Measurements from ENCODE around the gene CDC42BPA.

Gene CDC42BPA

GRCh38 chr1:227321035-227321434 is 2.7 kb upstream of the CDC42BPA start (continued):
- TF ChIP-seq CREB5 (CRISPR knock-in tag; IDR thresholded peaks at IDR 0.05; ENCODE audit: low read depth), result no peak

GRCh38 chr1:227320476-227320875 is 2.2 kb upstream of the CDC42BPA start:
- TF ChIP-seq TCF4 (CRISPR knock-in tag; IDR thresholded peaks at IDR 0.05; ENCODE audit: borderline replicate concordance) (no peak), SNAI2 (CRISPR knock-in tag; IDR thresholded peaks at IDR 0.05) (no peak), RARB (CRISPR knock-in tag; IDR thresholded peaks at IDR 0.05) (no peak)
- ATAC-seq, result no peak

DNA sequence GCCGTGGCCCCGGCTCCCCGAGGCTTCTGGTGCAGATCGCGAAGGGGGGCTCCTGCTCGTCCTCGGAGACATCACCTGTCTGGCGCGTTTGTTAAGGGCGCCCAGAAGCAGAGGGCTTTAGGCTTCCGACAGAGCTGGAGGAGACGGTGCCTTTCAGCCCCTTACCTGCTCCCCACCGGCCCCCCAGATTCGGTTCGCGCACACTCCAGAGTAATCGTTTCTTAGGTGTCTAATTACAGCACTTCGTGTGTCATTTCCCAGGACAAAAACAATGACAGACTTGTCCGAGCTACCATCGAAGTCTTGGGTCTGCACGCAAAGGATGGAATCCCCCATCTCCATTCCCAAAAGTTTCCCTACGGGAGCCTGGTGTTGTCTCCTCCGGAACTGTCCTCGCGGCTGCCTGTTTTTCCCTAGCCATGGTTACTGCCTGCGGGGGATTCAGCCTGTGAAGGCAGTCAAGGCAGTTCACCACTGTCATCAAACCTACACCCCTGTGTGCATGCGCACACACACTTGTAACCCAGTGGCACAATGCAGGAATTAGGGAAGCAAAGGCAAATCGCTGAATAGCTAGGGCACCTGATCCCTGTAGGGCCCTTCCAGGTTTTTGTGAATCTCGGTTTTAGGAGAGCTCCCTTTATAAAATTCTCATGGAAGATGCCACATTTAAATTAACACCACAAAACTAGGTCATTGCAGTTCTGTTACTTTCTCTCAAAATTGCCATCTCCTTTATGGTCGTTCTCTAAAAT is 738 bp upstream of the CDC42BPA start:
- TF ChIP-seq ZNF565 (CRISPR knock-in tag; conservative IDR thresholded peaks at IDR 0.05; ENCODE audit: low read depth) (no peak), BACH2 (CRISPR knock-in tag; IDR thresholded peaks at IDR 0.05; ENCODE audit: borderline replicate concordance) (no peak), GLIS3 (CRISPR knock-in tag; IDR thresholded peaks at IDR 0.05) (no peak), ISL1 (CRISPR knock-in tag; IDR thresholded peaks at IDR 0.05) (no peak), RARB (CRISPR knock-in tag; IDR thresholded peaks at IDR 0.05) (no peak)
- TF ChIP-seq, protein P1, sequence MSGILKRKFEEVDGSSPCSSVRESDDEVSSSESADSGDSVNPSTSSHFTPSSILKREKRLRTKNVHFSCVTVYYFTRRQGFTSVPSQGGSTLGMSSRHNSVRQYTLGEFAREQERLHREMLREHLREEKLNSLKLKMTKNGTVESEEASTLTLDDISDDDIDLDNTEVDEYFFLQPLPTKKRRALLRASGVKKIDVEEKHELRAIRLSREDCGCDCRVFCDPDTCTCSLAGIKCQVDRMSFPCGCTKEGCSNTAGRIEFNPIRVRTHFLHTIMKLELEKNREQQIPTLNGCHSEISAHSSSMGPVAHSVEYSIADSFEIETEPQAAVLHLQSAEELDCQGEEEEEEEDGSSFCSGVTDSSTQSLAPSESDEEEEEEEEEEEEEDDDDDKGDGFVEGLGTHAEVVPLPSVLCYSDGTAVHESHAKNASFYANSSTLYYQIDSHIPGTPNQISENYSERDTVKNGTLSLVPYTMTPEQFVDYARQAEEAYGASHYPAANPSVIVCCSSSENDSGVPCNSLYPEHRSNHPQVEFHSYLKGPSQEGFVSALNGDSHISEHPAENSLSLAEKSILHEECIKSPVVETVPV (CRISPR knock-in tag; IDR thresholded peaks at IDR 0.05), result no peak
- peak; percentile 59 for ATAC-seq

GRCh38 chr1:227317523-227318015 is 723 bp downstream of the CDC42BPA start:
- ATAC-seq, result peak; percentile 25
- TF ChIP-seq TCF4 (CRISPR knock-in tag; IDR thresholded peaks at IDR 0.05; ENCODE audit: borderline replicate concordance) (no peak), RARB (CRISPR knock-in tag; IDR thresholded peaks at IDR 0.05) (peak; percentile 16; the same call in 1 of the 2 replicates)

DNA sequence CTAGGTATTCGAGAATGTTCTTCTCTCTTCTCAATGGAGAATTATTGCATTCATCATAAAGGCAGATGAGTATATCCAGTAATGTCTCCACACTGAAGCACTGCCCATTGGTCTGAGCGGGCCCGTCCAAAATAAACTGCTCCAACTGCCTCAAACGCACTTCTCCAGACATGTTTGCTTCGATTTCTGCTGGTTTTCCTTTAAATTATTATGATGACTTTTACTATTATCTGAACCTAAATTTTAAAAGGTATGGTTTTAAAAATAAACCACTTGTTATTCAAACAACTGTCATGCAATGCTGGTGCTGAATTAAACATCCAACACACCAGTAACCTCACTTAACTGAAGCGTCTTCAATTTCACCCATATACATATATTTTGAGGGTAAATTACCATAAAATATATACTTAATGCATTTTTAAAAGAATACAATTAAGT is 1.3 kb downstream of the CDC42BPA start:
- TF ChIP-seq ZFP30 (CRISPR knock-in tag; IDR thresholded peaks at IDR 0.05), result no peak
- peak; percentile 28 for ATAC-seq

DNA sequence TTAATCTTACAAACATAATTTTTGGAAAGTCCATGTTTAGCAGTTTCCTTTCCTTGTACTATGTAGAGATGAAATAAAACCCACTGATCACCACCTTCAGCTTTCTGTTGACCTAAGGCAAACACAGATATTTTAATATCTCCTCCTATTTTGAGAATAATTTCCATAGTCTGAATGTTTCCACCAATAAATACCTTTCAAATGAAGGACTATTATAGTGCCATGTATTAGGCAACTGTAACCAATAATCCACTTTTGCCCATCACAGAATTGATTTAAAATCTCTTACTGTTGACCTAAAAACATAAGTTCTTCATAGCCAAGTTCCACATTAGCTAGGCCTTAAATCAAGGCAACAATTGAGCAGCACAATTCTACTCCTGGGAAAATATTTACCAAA is 1.8 kb downstream of the CDC42BPA start:
- TF ChIP-seq TCF4 (CRISPR knock-in tag; IDR thresholded peaks at IDR 0.05; ENCODE audit: borderline replicate concordance), result no peak
- no peak for TF ChIP-seq RARB (CRISPR knock-in tag; IDR thresholded peaks at IDR 0.05)
- TF ChIP-seq ZNF70 (CRISPR knock-in tag; IDR thresholded peaks at IDR 0.05), result no peak
- no peak for TF ChIP-seq ZFP3 (CRISPR knock-in tag; IDR thresholded peaks at IDR 0.05)
- TF ChIP-seq PPARA (CRISPR knock-in tag; IDR thresholded peaks at IDR 0.05; ENCODE audit: borderline replicate concordance), result no peak
- TF ChIP-seq ISL1 (CRISPR knock-in tag; IDR thresholded peaks at IDR 0.05), result no peak
- ATAC-seq, result no peak

DNA sequence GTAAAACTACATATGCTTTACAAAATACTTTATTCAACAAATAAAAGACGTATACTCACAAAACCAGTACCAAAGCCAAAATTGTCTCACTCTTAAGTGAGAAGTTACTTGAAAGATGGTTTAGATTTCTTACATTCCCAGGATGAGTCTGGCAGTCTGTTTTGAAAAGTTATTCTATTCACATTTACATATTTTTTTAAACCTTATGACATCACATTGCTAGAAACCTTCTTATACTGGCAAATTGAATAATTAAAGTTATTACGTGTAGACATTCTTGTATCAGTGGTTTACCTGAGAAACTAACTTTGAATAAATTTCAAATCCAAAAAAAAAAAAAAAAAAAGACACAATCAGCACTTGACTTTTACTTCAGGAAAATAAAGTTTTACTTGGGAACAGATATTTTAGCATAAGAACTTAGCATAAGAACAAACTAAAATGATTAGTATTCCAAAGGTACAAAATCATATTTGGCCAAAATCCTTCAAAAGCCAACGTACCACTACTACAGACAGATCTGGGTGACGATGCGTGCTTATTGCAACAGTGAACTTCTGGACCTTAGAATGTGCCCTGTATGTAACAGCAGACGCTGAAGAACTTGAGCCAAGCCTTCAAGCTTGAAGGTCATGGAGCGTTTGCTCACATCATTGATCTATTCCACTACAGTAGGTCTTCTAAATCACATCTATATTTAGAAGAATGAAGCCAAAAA is 2.5 kb downstream of the CDC42BPA start:
- no peak for TF ChIP-seq OSR1 (CRISPR knock-in tag; IDR thresholded peaks at IDR 0.05)
- no peak for TF ChIP-seq GLIS3 (CRISPR knock-in tag; IDR thresholded peaks at IDR 0.05)
- no peak for TF ChIP-seq RARB (CRISPR knock-in tag; IDR thresholded peaks at IDR 0.05)
- no peak for TF ChIP-seq ZFP3 (CRISPR knock-in tag; IDR thresholded peaks at IDR 0.05)
- TF ChIP-seq ZC3H10 (CRISPR knock-in tag; IDR thresholded peaks at IDR 0.05), result no peak
- no peak for TF ChIP-seq CSDC2 (CRISPR knock-in tag; IDR thresholded peaks at IDR 0.05)
- no peak for TF ChIP-seq BACH2 (CRISPR knock-in tag; IDR thresholded peaks at IDR 0.05; ENCODE audit: borderline replicate concordance)
- peak; percentile 25 for ATAC-seq
